ENCODE measurements around the gene TUBAL3. TPM values are rescaled to one million over a fixed set of nuclear protein-coding genes. Genes with fewer than 3 reads are reported as not detected.
"Not testable (repeated sequence)": the region's sequence is repeated elsewhere in the genome, so short reads cannot be mapped to it uniquely, and the experiment has no call there.

Gene TUBAL3
- total RNA-seq, 4 donors from 2014 or later: 0.21 to 0.22 TPM; not detected in 2

GRCh38 chr10:5391790-5392189 is 12.8 kb downstream of the TUBAL3 start:
- Histone ChIP-seq H3K4me1 (no peaks in the 10 kb centered on the region), H3K27ac (no peak overlapping the region), H3K27me3 (no peaks in the 10 kb centered on the region), H3K36me3 (no peaks in the 10 kb centered on the region), H3K9me3 (peaks cover 0 to 33% (median 9%) of the 10 kb centered on the region in 4 donors), H3K4me3 (no peak overlapping the region)
- TF ChIP-seq CTCF (IDR thresholded peaks at IDR 0.05): no peak
- no peak for TF ChIP-seq EP300 (IDR thresholded peaks at IDR 0.05)
- TF ChIP-seq POLR2A (IDR thresholded peaks at IDR 0.05): no peak
- no peak for DNase-seq (ENCODE audit: low spot score in 2 of 2)
- 90 to 96% methylated on average over 3 of the region's 3 CpGs for WGBS, 2 donors

GRCh38 chr10:5390607-5391205 is 13.9 kb downstream of the TUBAL3 start:
- DNase-seq (ENCODE audit: low spot score in 2 of 2): no peak
- Histone ChIP-seq H3K27ac (no peak overlapping the region), H3K4me1 (no peaks in the 10 kb centered on the region), H3K4me3 (no peak overlapping the region), H3K9me3 (peaks cover 0 to 33% (median 9%) of the 10 kb centered on the region in 4 donors), H3K27me3 (no peaks in the 10 kb centered on the region), H3K36me3 (no peaks in the 10 kb centered on the region)
- WGBS, 2 donors: 84 to 100% methylated on average over 1 of the region's 1 CpG
- TF ChIP-seq POLR2A (IDR thresholded peaks at IDR 0.05): no peak

GRCh38 chr10:5387169-5387568 is 17.5 kb downstream of the TUBAL3 start:
- Histone ChIP-seq H3K9me3 (peaks cover 0 to 30% (median 9%) of the 10 kb centered on the region in 4 donors), H3K4me3 (no peak overlapping the region), H3K27ac (no peak overlapping the region), H3K4me1 (no peaks in the 10 kb centered on the region), H3K36me3 (no peaks in the 10 kb centered on the region), H3K27me3 (no peaks in the 10 kb centered on the region)
- 87 to 88% methylated on average over 5 of the region's 5 CpGs for WGBS, 2 donors
- no peak for TF ChIP-seq EP300 (IDR thresholded peaks at IDR 0.05)
- no peak for TF ChIP-seq POLR2A (IDR thresholded peaks at IDR 0.05)
- no peak for TF ChIP-seq CTCF (IDR thresholded peaks at IDR 0.05)
- no peak for DNase-seq (ENCODE audit: low spot score in 2 of 2)

GRCh38 chr10:5385224-5385623 is 19.4 kb downstream of the TUBAL3 start:
- H3K36me3 ChIP-seq: no peaks in the 10 kb centered on the region
- H3K27ac ChIP-seq: no peak overlapping the region
- no peak for TF ChIP-seq CTCF (IDR thresholded peaks at IDR 0.05)
- TF ChIP-seq POLR2A (IDR thresholded peaks at IDR 0.05): no peak
- peaks cover 0 to 14% (median 3%) of the 10 kb centered on the region in 4 donors for H3K9me3 ChIP-seq
- no peaks in the 10 kb centered on the region for H3K27me3 ChIP-seq
- no peak overlapping the region for H3K4me3 ChIP-seq
- DNase-seq (ENCODE audit: low spot score in 2 of 2): no peak
- no peaks in the 10 kb centered on the region for H3K4me1 ChIP-seq
- 85 to 94% methylated on average over 2 of the region's 2 CpGs for WGBS, 2 donors

GRCh38 chr10:5381187-5381586 is 23.4 kb downstream of the TUBAL3 start:
- WGBS, 2 donors: 93 to 94% methylated on average over 2 of the region's 2 CpGs
- DNase-seq (ENCODE audit: low spot score in 2 of 2): no peak
- Histone ChIP-seq H3K9me3 (no peaks in the 10 kb centered on the region), H3K27ac (no peak overlapping the region), H3K36me3 (no peaks in the 10 kb centered on the region), H3K4me1 (no peaks in the 10 kb centered on the region), H3K4me3 (no peak overlapping the region), H3K27me3 (no peaks in the 10 kb centered on the region)
- TF ChIP-seq EP300 (IDR thresholded peaks at IDR 0.05): no peak
- no peak for TF ChIP-seq POLR2A (IDR thresholded peaks at IDR 0.05)
- no peak for TF ChIP-seq CTCF (IDR thresholded peaks at IDR 0.05)

- H3K4me3 ChIP-seq; H3K27ac ChIP-seq; H3K36me3 ChIP-seq; H3K27me3 ChIP-seq; DNase-seq (ENCODE audit: low spot score in 2 of 2); H3K4me1 ChIP-seq; H3K9me3 ChIP-seq: not testable (repeated sequence)
- 94 to 95% methylated on average over 12 of the region's 12 CpGs for WGBS, 2 donors
Observed at GRCh38 chr10:5380395-5380794, 24.2 kb downstream of the TUBAL3 start.

- H3K4me1 ChIP-seq; H3K36me3 ChIP-seq; H3K4me3 ChIP-seq; DNase-seq (ENCODE audit: low spot score in 2 of 2); H3K27me3 ChIP-seq; H3K9me3 ChIP-seq; H3K27ac ChIP-seq: not testable (repeated sequence)
- WGBS, 2 donors: 89 to 94% methylated on average over 5 of the region's 5 CpGs
Observed at GRCh38 chr10:5379202-5379601, 25.4 kb downstream of the TUBAL3 start.
